HCT116 (cell line): ENCODE measurements around the gene TMEM212. TPM values are rescaled to one million over a fixed set of nuclear protein-coding genes. Genes with fewer than 3 reads are reported as not detected.

Experiments used
- ATAC-seq: fragments of 200-7000 bp; cut with Tn5 transposase; 2 replicates; pipeline ENCODE4 v1.9.1; 2020; ENCODE audit warnings: mild to moderate bottlenecking, moderate library complexity
- BruUV-seq: library from RNA; stranded (reverse); fragments of 400-500 nt; replicated peaks from 2 replicates; lab custom pipeline; 2021; lab: Mats Ljungman, UMichigan
- CTCF ChIA-PET: fragments of 300-600 bp; sonication (Branson Sonifier 250); formaldehyde crosslinking; loops from one replicate; lab custom pipeline; 2021; ENCODE audit warnings: antibody characterized with exemption; lab: Charles Lee
- POLR2A ChIA-PET: fragments of 300-600, 350-600 bp; sonication (Branson Sonifier 250); formaldehyde crosslinking; loops from one replicate; lab custom pipeline; 2021; ENCODE audit warnings: antibody characterized with exemption; lab: Charles Lee
- RAD21 ChIA-PET, 2 experiments: fragments of 300-600 bp; sonication (Branson Sonifier 250); formaldehyde crosslinking; loops; one replicate each; lab custom pipeline; 2023; ENCODE audit warnings: low total read pairs in 2 of 2; ENCODE audit not compliant: uncharacterized antibody in 2 of 2, unreplicated experiment in 2 of 2, low non-redundant PET in 1 of 2; lab: Charles Lee
- DNase-seq: peaks from one replicate; pipeline ENCODE4 v3.0.0-alpha.2; 2010; ENCODE audit warnings: low read depth, low spot score
- H2AFZ ChIP-seq: fragments of 200-600 bp; shearing (Covaris generic), sonication (generic); 2 replicates; pipeline ENCODE4 v1.6.1; 2017; ENCODE audit warnings: low read depth, mixed run types, mixed read lengths, antibody characterized with exemption, low read length; ENCODE audit not compliant: poor library complexity, severe bottlenecking
- H3K27ac ChIP-seq: 2 replicates; pipeline ENCODE4 v1.5.1; 2012; ENCODE audit warnings: low read depth, low read length
- H3K27me3 ChIP-seq: fragments of 200-600 bp; sonication (generic); 2 replicates; pipeline ENCODE4 v1.6.1; 2016; ENCODE audit warnings: mixed run types, low read length, mixed read lengths; ENCODE audit not compliant: insufficient read depth
- H3K36me3 ChIP-seq, 2 experiments: fragments of 200-500 bp in 1 of 2; fragments of 200-600 bp in 1 of 2; sonication (Bioruptor generic) in 1 of 2; sonication (generic) in 1 of 2; 2 replicates each; pipeline versions ENCODE4 v1.5.1 to v1.6.1; 2014 to 2016; ENCODE audit warnings: low read length in 2 of 2, inconsistent platforms in 1 of 2, mixed read lengths in 1 of 2, mixed run types in 1 of 2; ENCODE audit not compliant: insufficient read depth in 2 of 2, control insufficient read depth in 1 of 2
- H3K4me1 ChIP-seq, 2 experiments: fragments of 200-600 bp in 1 of 2; sonication (generic) in 1 of 2; 2 replicates each; pipeline versions ENCODE4 v1.5.1 to v1.6.1; 2012 to 2017; ENCODE audit warnings: low read length in 2 of 2, inconsistent platforms in 1 of 2, mild to moderate bottlenecking in 1 of 2, mixed read lengths in 1 of 2, mixed run types in 1 of 2, moderate library complexity in 1 of 2; ENCODE audit not compliant: insufficient read depth in 2 of 2, control insufficient read depth in 1 of 2
- H3K4me2 ChIP-seq: fragments of 200-600 bp; sonication (generic); 2 replicates; pipeline ENCODE4 v1.6.1; 2017; ENCODE audit warnings: mixed run types, low read length, mixed read lengths
- H3K4me3 ChIP-seq, 2 experiments: fragments of 200-600 bp in 1 of 2; sonication (generic) in 1 of 2; replicated peaks in 1 of 2; 2 replicates each; pipeline ENCODE4 v1.5.1; 2011 to 2016; ENCODE audit warnings: low read length in 2 of 2, control low read depth in 1 of 2, low read depth in 1 of 2, mild to moderate bottlenecking in 1 of 2, mixed read lengths in 1 of 2, mixed run types in 1 of 2
- H3K79me2 ChIP-seq: fragments of 200-600 bp; sonication (generic); 2 replicates; pipeline ENCODE4 v1.6.1; 2017; ENCODE audit warnings: mild to moderate bottlenecking, mixed run types, low read length, moderate library complexity, mixed read lengths; ENCODE audit not compliant: insufficient read depth
- H3K9ac ChIP-seq: fragments of 200-600 bp; sonication (generic); 2 replicates; pipeline ENCODE4 v1.6.1; 2016; ENCODE audit warnings: low read length, mixed read lengths
- H3K9me2 ChIP-seq: fragments of 200-600 bp; sonication (generic), shearing (Covaris generic); 2 replicates; pipeline ENCODE4 v1.6.1; 2017; ENCODE audit warnings: mixed run types, mild to moderate bottlenecking, moderate library complexity; ENCODE audit not compliant: insufficient read depth
- H3K9me3 ChIP-seq, 2 experiments: fragments of 200-500 bp in 1 of 2; fragments of 200-600 bp in 1 of 2; sonication (Bioruptor generic) in 1 of 2; sonication (generic) in 1 of 2; 2 replicates each; pipeline ENCODE4 v1.6.1; 2014 to 2017; ENCODE audit warnings: low read length in 2 of 2, mixed read lengths in 2 of 2, inconsistent platforms in 1 of 2, low read depth in 1 of 2, mild to moderate bottlenecking in 1 of 2, mixed run types in 1 of 2, moderate library complexity in 1 of 2; ENCODE audit not compliant: control insufficient read depth in 1 of 2, insufficient read depth in 1 of 2
- H4K20me1 ChIP-seq: fragments of 200-600 bp; sonication (generic), shearing (Covaris generic); 2 replicates; pipeline ENCODE4 v1.6.1; 2017; ENCODE audit warnings: mixed run types, mild to moderate bottlenecking, moderate library complexity; ENCODE audit not compliant: insufficient read depth
- CBX3 ChIP-seq: IDR thresholded peaks from 2 replicates; pipeline ENCODE4 v1.6.1; 2012; ENCODE audit warnings: low read depth
- CEBPB ChIP-seq: IDR thresholded peaks from 2 replicates; pipeline ENCODE4 v1.6.1; 2012; ENCODE audit warnings: low read depth
- EZH2 ChIP-seq: fragments of 200-600 bp; sonication (generic); IDR thresholded peaks from 2 replicates; pipeline ENCODE4 v1.6.1; 2017; ENCODE audit warnings: antibody characterized with exemption, mixed run types
- EZH2phosphoT487 ChIP-seq: fragments of 200-600 bp; IDR thresholded peaks from 2 replicates; pipeline ENCODE4 v1.6.1; 2018; ENCODE audit warnings: antibody characterized with exemption, borderline replicate concordance
- FOSL1 ChIP-seq: IDR thresholded peaks from 2 replicates; pipeline ENCODE4 v1.6.1; 2012; ENCODE audit warnings: low read depth
- POLR2A ChIP-seq: IDR thresholded peaks from 2 replicates; pipeline ENCODE4 v1.7.0; 2011; ENCODE audit warnings: borderline replicate concordance; ENCODE audit not compliant: insufficient read depth, insufficient read length; ENCODE audit errors: extremely low read depth
- REST ChIP-seq: IDR thresholded peaks from 2 replicates; pipeline ENCODE4 v1.6.1; 2012; ENCODE audit warnings: low read depth
- SRF ChIP-seq: IDR thresholded peaks from 2 replicates; pipeline ENCODE4 v1.6.1; 2012; ENCODE audit warnings: low read depth
- TCF7L2 ChIP-seq: IDR thresholded peaks from 2 replicates; pipeline ENCODE4 v1.7.0; 2011; ENCODE audit warnings: borderline replicate concordance, inconsistent platforms; ENCODE audit not compliant: insufficient read depth, insufficient read length; ENCODE audit errors: extremely low read depth
- intact Hi-C: fragments of 100-400 bp; cut with micrococcal nuclease; formaldehyde crosslinking; loops from 2 replicates; pipeline ENCODE4 v1.10.0; 2022
- total RNA-seq: library from RNA; stranded (reverse); gene quantifications from one replicate; pipeline ENCODE4 v1.2.1, GENCODE V29; 2021; ENCODE audit not compliant: unreplicated experiment

The TMEM212 gene
- total RNA-seq, 1 experiment from 2014 or later: not detected

DNA sequence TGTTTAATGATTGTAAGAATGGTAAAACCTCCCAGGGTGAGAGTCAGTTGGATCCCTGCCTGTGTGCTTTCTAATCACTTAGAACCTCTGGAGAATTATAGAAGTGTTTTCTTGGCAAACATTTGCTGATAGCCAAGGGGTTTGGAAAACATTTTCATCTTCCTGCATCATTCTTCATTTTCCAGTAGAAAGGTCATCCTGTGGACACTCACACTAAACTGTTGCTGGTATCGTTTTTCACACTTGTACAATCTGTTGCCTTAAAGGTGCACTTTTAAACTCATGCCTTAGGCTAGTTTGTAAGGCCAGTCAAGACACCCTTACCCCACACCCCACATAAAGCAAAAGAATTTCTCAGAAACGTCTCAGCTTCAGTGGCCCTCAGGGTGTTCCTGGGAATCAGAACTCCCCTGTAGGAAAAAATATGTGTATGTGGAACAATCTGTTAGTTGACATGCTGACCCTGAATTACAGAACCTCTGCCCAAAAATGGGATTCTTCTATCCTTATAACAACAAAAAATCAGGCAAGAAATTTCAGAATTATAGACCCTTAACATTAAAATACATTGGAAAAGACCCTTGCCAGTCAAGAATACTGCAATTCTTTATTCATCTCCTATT lies 27.1 kb upstream of the TMEM212 start:
- H3K27me3 ChIP-seq: no peaks in the 10 kb centered on the region
- no peak overlapping the region for H3K9ac ChIP-seq
- H3K4me2 ChIP-seq: no peak overlapping the region
- BruUV-seq: no TSS peak
- no peak overlapping the region for H3K4me3 ChIP-seq
- intact Hi-C loops: loop anchor here (10.0 kb wide), 1 partner anchor 59 kb away; no protein-coding TSS in a partner anchor
- ChIA-PET POLR2A (no interaction called here), RAD21 (no interaction called here), CTCF (interaction anchor here (1.9 kb wide), 1 partner anchor 13 kb away, joined by 5 read pairs; no protein-coding TSS in a partner anchor)
- no peaks in the 10 kb centered on the region for H3K9me2 ChIP-seq
- H2AFZ ChIP-seq: no peak overlapping the region
- no peaks in the 10 kb centered on the region for H3K9me3 ChIP-seq
- ATAC-seq (no peak), DNase-seq (no peak)
- H3K79me2 ChIP-seq: no peaks in the 10 kb centered on the region
- H4K20me1 ChIP-seq: no peaks in the 10 kb centered on the region
- no peaks in the 10 kb centered on the region for H3K36me3 ChIP-seq
- no peak overlapping the region for H3K27ac ChIP-seq
- peaks cover under 1 to 16% of the 10 kb centered on the region in 2 experiments; a peak in 3 of 4 replicates for H3K4me1 ChIP-seq
- TF ChIP-seq EZH2 (no peak), REST (no peak), EZH2phosphoT487 (no peak), CBX3 (no peak), FOSL1 (no peak), CEBPB (no peak), POLR2A (no peak), TCF7L2 (no peak), SRF (no peak)
